ENCODE measurements around the gene GLE1. TPM values are rescaled to one million over a fixed set of nuclear protein-coding genes. Genes with fewer than 3 reads are reported as not detected.

The GLE1 gene
- total and polyA plus RNA-seq, 2 donors (not counting 1 experiment from before 2014, with no cell fraction given), result 11.8 to 30.3 TPM

GRCh38 chr9:128484686-128485413 lies 19.7 kb upstream of the GLE1 start:
- H3K27ac Mint-ChIP-seq, result no peak overlapping the region
- H3K4me3 Mint-ChIP-seq, result no peak overlapping the region
- Histone ChIP-seq H3K9me3 (ENCODE audit: control extremely low read depth in 1 of 3, control insufficient read depth in 2 of 3, insufficient read depth in 1 of 3, low read length in 2 of 3) (no peaks in the 10 kb centered on the region), H3K9ac (ENCODE audit: low read length) (no peak overlapping the region), H3K4me2 (replicated peaks; ENCODE audit: low read depth, low read length, poor library complexity, severe bottlenecking) (no peak overlapping the region), H3K36me3 (replicated peaks in 1 of 2; ENCODE audit: control extremely low read depth in 1 of 2, control insufficient read depth in 1 of 2, extremely low read depth in 1 of 2, insufficient read depth in 2 of 2, low read length in 1 of 2) (peaks cover 0 to 61% of the 10 kb centered on the region in 2 experiments), H3K79me2 (ENCODE audit: control insufficient read depth, insufficient read depth, low read length) (no peaks in the 10 kb centered on the region), H2AFZ (ENCODE audit: insufficient read depth, low read depth, low read length, poor library complexity, severe bottlenecking) (no peak overlapping the region), H4K20me1 (ENCODE audit: control insufficient read depth, insufficient read depth, low read length, poor library complexity, severe bottlenecking) (no peaks in the 10 kb centered on the region), H3K4me1 (ENCODE audit: control insufficient read depth in 2 of 2, insufficient read depth in 2 of 2, low read length in 2 of 2) (no peaks in the 10 kb centered on the region), H3K27me3 (replicated peaks in 1 of 4; ENCODE audit: control extremely low read depth in 1 of 4, control insufficient read depth in 3 of 4, insufficient read depth in 4 of 4, low read length in 3 of 4) (no peaks in the 10 kb centered on the region), H3K4me3 (ENCODE audit: control extremely low read depth in 1 of 5, extremely low read depth in 1 of 5, insufficient read depth in 1 of 5, low read depth in 2 of 5, low read length in 4 of 5) (no peak overlapping the region), H3K27ac (ENCODE audit: low read length in 2 of 2) (no peak overlapping the region)
- CTCF ChIA-PET, result no interaction called here
- no peak for DNase-seq
- ATAC-seq (ENCODE audit: low read depth), result no peak
- TF ChIP-seq CTCF (IDR thresholded peaks at IDR 0.05) (no peak), EZH2 (IDR thresholded peaks at IDR 0.05; ENCODE audit: borderline replicate concordance, insufficient read depth, low read depth, low read length, poor library complexity, severe bottlenecking) (no peak)
- POLR2A ChIA-PET, result interaction anchor here (0.6 to 0.7 kb wide), 2 partner anchors 12 to 44 kb away, joined by 4 to 6 read pairs; no protein-coding TSS in a partner anchor
- no peaks in the 10 kb centered on the region for H3K27me3 Mint-ChIP-seq
- no peaks in the 10 kb centered on the region for H3K4me1 Mint-ChIP-seq
- H3K9me3 Mint-ChIP-seq (ENCODE audit: insufficient read depth), result no peaks in the 10 kb centered on the region
- WGBS (ENCODE audit: insufficient coverage), result 94% methylated on average over 14 of the region's 17 CpGs
- intact Hi-C loops (cut with micrococcal nuclease), result no loop called here

GRCh38 chr9:128485414-128485855 lies 19.1 kb upstream of the GLE1 start:
- WGBS (ENCODE audit: insufficient coverage), result over 99% methylated on average over 7 of the region's 7 CpGs
- H3K27ac ChIP-seq (ENCODE audit: low read length in 2 of 2), result no peak overlapping the region
- H3K4me2 ChIP-seq (replicated peaks; ENCODE audit: low read depth, low read length, poor library complexity, severe bottlenecking), result no peak overlapping the region
- Mint-ChIP-seq H3K4me3 (no peak overlapping the region), H3K4me1 (no peaks in the 10 kb centered on the region), H3K27ac (no peak overlapping the region), H3K9me3 (ENCODE audit: insufficient read depth) (no peaks in the 10 kb centered on the region), H3K27me3 (no peaks in the 10 kb centered on the region)
- TF ChIP-seq EZH2 (IDR thresholded peaks at IDR 0.05; ENCODE audit: borderline replicate concordance, insufficient read depth, low read depth, low read length, poor library complexity, severe bottlenecking) (no peak), CTCF (IDR thresholded peaks at IDR 0.05) (no peak)
- intact Hi-C loops (cut with micrococcal nuclease), result no loop called here
- ChIA-PET POLR2A (no interaction called here), CTCF (no interaction called here)
- ATAC-seq (ENCODE audit: low read depth), result no peak
- peaks cover 0 to 59% of the 10 kb centered on the region in 2 experiments for H3K36me3 ChIP-seq (replicated peaks in 1 of 2; ENCODE audit: control extremely low read depth in 1 of 2, control insufficient read depth in 1 of 2, extremely low read depth in 1 of 2, insufficient read depth in 2 of 2, low read length in 1 of 2)
- DNase-seq, result no peak
- H3K9ac ChIP-seq (ENCODE audit: low read length), result no peak overlapping the region
- H4K20me1 ChIP-seq (ENCODE audit: control insufficient read depth, insufficient read depth, low read length, poor library complexity, severe bottlenecking), result no peaks in the 10 kb centered on the region
- no peaks in the 10 kb centered on the region for H3K4me1 ChIP-seq (ENCODE audit: control insufficient read depth in 2 of 2, insufficient read depth in 2 of 2, low read length in 2 of 2)
- H3K4me3 ChIP-seq (ENCODE audit: control extremely low read depth in 1 of 5, extremely low read depth in 1 of 5, insufficient read depth in 1 of 5, low read depth in 2 of 5, low read length in 4 of 5), result no peak overlapping the region
- no peak overlapping the region for H2AFZ ChIP-seq (ENCODE audit: insufficient read depth, low read depth, low read length, poor library complexity, severe bottlenecking)
- no peaks in the 10 kb centered on the region for H3K27me3 ChIP-seq (replicated peaks in 1 of 4; ENCODE audit: control extremely low read depth in 1 of 4, control insufficient read depth in 3 of 4, insufficient read depth in 4 of 4, low read length in 3 of 4)
- no peaks in the 10 kb centered on the region for H3K79me2 ChIP-seq (ENCODE audit: control insufficient read depth, insufficient read depth, low read length)
- no peaks in the 10 kb centered on the region for H3K9me3 ChIP-seq (ENCODE audit: control extremely low read depth in 1 of 3, control insufficient read depth in 2 of 3, insufficient read depth in 1 of 3, low read length in 2 of 3)

Data from B cell (primary cell).